WTC11 (cell line): ENCODE measurements around the gene TBC1D14. TPM values are rescaled to one million over a fixed set of nuclear protein-coding genes. Genes with fewer than 3 reads are reported as not detected.

ENCODE experiments used
- ATAC-seq: fragments of 200-7000 bp; cut with Tn5 transposase; 2 replicates; pipeline ENCODE4 v1.10.0; 2021; ENCODE audit warnings: mild to moderate bottlenecking, moderate library complexity
- CTCF ChIA-PET: fragments of 300-600 bp; sonication (Branson Sonifier 250); formaldehyde crosslinking; loops from one replicate; lab custom pipeline; 2021; ENCODE audit warnings: antibody characterized with exemption; lab: Charles Lee
- POLR2A ChIA-PET: fragments of 350-600 bp; sonication (Branson Sonifier 250); formaldehyde crosslinking; loops from one replicate; lab custom pipeline; 2021; ENCODE audit warnings: antibody characterized with exemption; lab: Charles Lee
- DNase-seq: peaks from one replicate; pipeline ENCODE4 v3.0.0; 2021; ENCODE audit warnings: low spot score
- H3K27ac Mint-ChIP-seq: 2 replicates; pipeline ENCODE4 v1.8.0; 2021; ENCODE audit warnings: mixed read lengths
- H3K27me3 Mint-ChIP-seq: 2 replicates; pipeline ENCODE4 v1.8.0; 2021; ENCODE audit warnings: low read depth, mild to moderate bottlenecking, moderate library complexity, mixed read lengths
- H3K36me3 Mint-ChIP-seq: 2 replicates; pipeline ENCODE4 v1.8.0; 2021; ENCODE audit warnings: mixed read lengths
- H3K4me1 Mint-ChIP-seq: 2 replicates; pipeline ENCODE4 v1.8.0; 2022; ENCODE audit warnings: mixed read lengths
- H3K4me3 Mint-ChIP-seq: 2 replicates; pipeline ENCODE4 v1.8.0; 2021; ENCODE audit warnings: mild to moderate bottlenecking, moderate library complexity, mixed read lengths
- H3K9me3 Mint-ChIP-seq: 2 replicates; pipeline ENCODE4 v1.8.0; 2021; ENCODE audit warnings: mixed read lengths
- ATF1 ChIP-seq: sonication (generic); formaldehyde crosslinking; IDR thresholded peaks from 2 replicates; pipeline ENCODE4 v1.8.1; 2023; ENCODE audit warnings: mild to moderate bottlenecking, moderate library complexity, missing genetic modification reagents
- CBFB ChIP-seq: sonication (generic); formaldehyde crosslinking; IDR thresholded peaks from 2 replicates; pipeline ENCODE4 v1.8.1; 2022; ENCODE audit warnings: mild to moderate bottlenecking, low read depth, missing genetic modification reagents
- E2F4 ChIP-seq: sonication (generic); formaldehyde crosslinking; IDR thresholded peaks from 2 replicates; pipeline ENCODE4 v1.8.1; 2022; ENCODE audit warnings: low read depth, mild to moderate bottlenecking, moderate library complexity, missing genetic modification reagents, borderline replicate concordance
- IRF1 ChIP-seq: sonication (generic); formaldehyde crosslinking; IDR thresholded peaks from 2 replicates; pipeline ENCODE4 v1.8.0; 2023; ENCODE audit warnings: missing genetic modification reagents
- JAZF1 ChIP-seq: fragments of 250-450 bp; sonication (Bioruptor Pico); IDR thresholded peaks from 2 replicates; pipeline ENCODE4 v1.9.0; 2021; ENCODE audit warnings: moderate library complexity, mild to moderate bottlenecking, inconsistent platforms
- MLX ChIP-seq: sonication (generic); formaldehyde crosslinking; IDR thresholded peaks from 2 replicates; pipeline ENCODE4 v1.8.1; 2023; ENCODE audit warnings: mild to moderate bottlenecking, missing genetic modification reagents, moderate library complexity
- NR2C2 ChIP-seq: sonication (generic); formaldehyde crosslinking; IDR thresholded peaks from 2 replicates; pipeline ENCODE4 v1.8.0; 2022; ENCODE audit warnings: mild to moderate bottlenecking, missing genetic modification reagents
- RORB ChIP-seq: fragments of 250-450 bp; sonication (Bioruptor Pico); IDR thresholded peaks from 2 replicates; pipeline ENCODE4 v1.9.0; 2021; ENCODE audit warnings: mild to moderate bottlenecking
- STAT6 ChIP-seq: sonication (generic); formaldehyde crosslinking; conservative IDR thresholded peaks from 2 replicates; pipeline ENCODE4 v1.8.1; 2023; ENCODE audit warnings: mild to moderate bottlenecking, low read depth, missing genetic modification reagents, moderate library complexity
- ZNF121 ChIP-seq: sonication (generic); formaldehyde crosslinking; IDR thresholded peaks from 2 replicates; pipeline ENCODE4 v1.8.0; 2023; ENCODE audit warnings: missing genetic modification reagents
- ZNF219 ChIP-seq: sonication (generic); formaldehyde crosslinking; IDR thresholded peaks from 2 replicates; pipeline ENCODE4 v1.8.0; 2023; ENCODE audit warnings: missing genetic modification reagents, mild to moderate bottlenecking, borderline replicate concordance
- ZNF263 ChIP-seq: sonication (generic); formaldehyde crosslinking; IDR thresholded peaks from 2 replicates; pipeline ENCODE4 v1.8.1; 2022; ENCODE audit warnings: low read depth, mild to moderate bottlenecking, moderate library complexity, missing genetic modification reagents
- ZNF317 ChIP-seq: sonication (generic); formaldehyde crosslinking; IDR thresholded peaks from 2 replicates; pipeline ENCODE4 v1.8.1; 2023; ENCODE audit warnings: low read depth, mild to moderate bottlenecking, moderate library complexity, missing genetic modification reagents, borderline replicate concordance
- ZNF396 ChIP-seq: fragments of 250-450 bp; sonication (Bioruptor Pico); IDR thresholded peaks from 2 replicates; pipeline ENCODE4 v1.8.0; 2021; ENCODE audit warnings: mild to moderate bottlenecking, moderate library complexity, borderline replicate concordance
- ZNF532 ChIP-seq: fragments of 250-450 bp; sonication (Bioruptor Pico); IDR thresholded peaks from 2 replicates; pipeline ENCODE4 v1.9.0; 2021; ENCODE audit warnings: mild to moderate bottlenecking, borderline replicate concordance
- total RNA-seq: library from RNA; stranded (reverse); gene quantifications from 3 replicates; pipeline ENCODE4 v1.2.3, GENCODE V29; 2021
- TF ChIP-seq, protein P1 (sequence below): sonication (generic); formaldehyde crosslinking; IDR thresholded peaks from 2 replicates; pipeline ENCODE4 v1.8.0; 2022; ENCODE audit warnings: mild to moderate bottlenecking, missing genetic modification reagents
- TF ChIP-seq, protein P2 (sequence below): sonication (generic); formaldehyde crosslinking; IDR thresholded peaks from 2 replicates; pipeline ENCODE4 v1.8.0; 2022; ENCODE audit warnings: mild to moderate bottlenecking, missing genetic modification reagents
- TF ChIP-seq, protein P3 (sequence below): sonication (generic); formaldehyde crosslinking; IDR thresholded peaks from 2 replicates; pipeline ENCODE4 v1.8.0; 2022; ENCODE audit warnings: mild to moderate bottlenecking, missing genetic modification reagents
- TF ChIP-seq, protein P4 (sequence below): sonication (generic); formaldehyde crosslinking; IDR thresholded peaks from 2 replicates; pipeline ENCODE4 v1.8.1; 2022; ENCODE audit warnings: mild to moderate bottlenecking, missing genetic modification reagents, moderate library complexity, borderline replicate concordance
- TF ChIP-seq, protein P5 (sequence below): fragments of 250-450 bp; sonication (Bioruptor Pico); IDR thresholded peaks from 2 replicates; pipeline ENCODE4 v2.1.2; 2022; ENCODE audit warnings: mild to moderate bottlenecking, moderate library complexity

The TBC1D14 gene
- total RNA-seq, 1 experiment from 2014 or later: 45.1 TPM

- H3K27me3 Mint-ChIP-seq: no peaks in the 10 kb centered on the region
- POLR2A ChIA-PET: no interaction called here
- CTCF ChIA-PET: interaction anchor here (1.0 to 1.5 kb wide), 4 partner anchors 22 to 109 kb away, joined by 3 to 5 read pairs (median 3); partner anchors contain the start of gene TBC1D14
- TF ChIP-seq, protein P1, sequence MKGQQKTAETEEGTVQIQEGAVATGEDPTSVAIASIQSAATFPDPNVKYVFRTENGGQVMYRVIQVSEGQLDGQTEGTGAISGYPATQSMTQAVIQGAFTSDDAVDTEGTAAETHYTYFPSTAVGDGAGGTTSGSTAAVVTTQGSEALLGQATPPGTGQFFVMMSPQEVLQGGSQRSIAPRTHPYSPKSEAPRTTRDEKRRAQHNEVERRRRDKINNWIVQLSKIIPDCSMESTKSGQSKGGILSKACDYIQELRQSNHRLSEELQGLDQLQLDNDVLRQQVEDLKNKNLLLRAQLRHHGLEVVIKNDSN (CRISPR knock-in tag): no peak
- TF ChIP-seq RORB (CRISPR knock-in tag) (no peak), ZNF396 (CRISPR knock-in tag) (no peak), ZNF121 (CRISPR knock-in tag) (no peak), STAT6 (CRISPR knock-in tag) (no peak), ZNF317 (CRISPR knock-in tag) (no peak)
- no peaks in the 10 kb centered on the region for H3K9me3 Mint-ChIP-seq
- ATAC-seq (no peak), DNase-seq (no peak)
- no peak overlapping the region for H3K4me3 Mint-ChIP-seq
- H3K36me3 Mint-ChIP-seq: peaks cover 53% of the 10 kb centered on the region
- H3K27ac Mint-ChIP-seq: no peak overlapping the region
- peaks cover 14% of the 10 kb centered on the region for H3K4me1 Mint-ChIP-seq
These were observed 108.7 kb downstream of the TBC1D14 start for GRCh38 chr4:7018281-7018680.

- CTCF ChIA-PET: interaction anchor here (0.9 kb wide), 1 partner anchor 23 kb away, joined by 3 read pairs; a partner anchor contains a TSS
- Mint-ChIP-seq H3K27ac (no peak overlapping the region), H3K4me1 (peaks cover 14% of the 10 kb centered on the region)
- TF ChIP-seq, protein P2, sequence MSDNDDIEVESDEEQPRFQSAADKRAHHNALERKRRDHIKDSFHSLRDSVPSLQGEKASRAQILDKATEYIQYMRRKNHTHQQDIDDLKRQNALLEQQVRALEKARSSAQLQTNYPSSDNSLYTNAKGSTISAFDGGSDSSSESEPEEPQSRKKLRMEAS (CRISPR knock-in tag): no peak
- no peak for TF ChIP-seq IRF1 (CRISPR knock-in tag)
- no peak for TF ChIP-seq ZNF121 (CRISPR knock-in tag)
- no peak for TF ChIP-seq ZNF263
- no peak for TF ChIP-seq NR2C2 (CRISPR knock-in tag)
- TF ChIP-seq ZNF219 (CRISPR knock-in tag): no peak
- TF ChIP-seq, protein P3, sequence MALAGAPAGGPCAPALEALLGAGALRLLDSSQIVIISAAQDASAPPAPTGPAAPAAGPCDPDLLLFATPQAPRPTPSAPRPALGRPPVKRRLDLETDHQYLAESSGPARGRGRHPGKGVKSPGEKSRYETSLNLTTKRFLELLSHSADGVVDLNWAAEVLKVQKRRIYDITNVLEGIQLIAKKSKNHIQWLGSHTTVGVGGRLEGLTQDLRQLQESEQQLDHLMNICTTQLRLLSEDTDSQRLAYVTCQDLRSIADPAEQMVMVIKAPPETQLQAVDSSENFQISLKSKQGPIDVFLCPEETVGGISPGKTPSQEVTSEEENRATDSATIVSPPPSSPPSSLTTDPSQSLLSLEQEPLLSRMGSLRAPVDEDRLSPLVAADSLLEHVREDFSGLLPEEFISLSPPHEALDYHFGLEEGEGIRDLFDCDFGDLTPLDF: no peak
- TF ChIP-seq JAZF1: no peak
- no peak for TF ChIP-seq E2F4 (CRISPR knock-in tag)
- no peak for TF ChIP-seq ZNF532 (CRISPR knock-in tag)
- TF ChIP-seq, protein P4, sequence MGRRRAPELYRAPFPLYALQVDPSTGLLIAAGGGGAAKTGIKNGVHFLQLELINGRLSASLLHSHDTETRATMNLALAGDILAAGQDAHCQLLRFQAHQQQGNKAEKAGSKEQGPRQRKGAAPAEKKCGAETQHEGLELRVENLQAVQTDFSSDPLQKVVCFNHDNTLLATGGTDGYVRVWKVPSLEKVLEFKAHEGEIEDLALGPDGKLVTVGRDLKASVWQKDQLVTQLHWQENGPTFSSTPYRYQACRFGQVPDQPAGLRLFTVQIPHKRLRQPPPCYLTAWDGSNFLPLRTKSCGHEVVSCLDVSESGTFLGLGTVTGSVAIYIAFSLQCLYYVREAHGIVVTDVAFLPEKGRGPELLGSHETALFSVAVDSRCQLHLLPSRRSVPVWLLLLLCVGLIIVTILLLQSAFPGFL (CRISPR knock-in tag): no peak
- TF ChIP-seq CBFB (CRISPR knock-in tag): no peak
- no peak for TF ChIP-seq ATF1 (CRISPR knock-in tag)
- TF ChIP-seq, protein P5, sequence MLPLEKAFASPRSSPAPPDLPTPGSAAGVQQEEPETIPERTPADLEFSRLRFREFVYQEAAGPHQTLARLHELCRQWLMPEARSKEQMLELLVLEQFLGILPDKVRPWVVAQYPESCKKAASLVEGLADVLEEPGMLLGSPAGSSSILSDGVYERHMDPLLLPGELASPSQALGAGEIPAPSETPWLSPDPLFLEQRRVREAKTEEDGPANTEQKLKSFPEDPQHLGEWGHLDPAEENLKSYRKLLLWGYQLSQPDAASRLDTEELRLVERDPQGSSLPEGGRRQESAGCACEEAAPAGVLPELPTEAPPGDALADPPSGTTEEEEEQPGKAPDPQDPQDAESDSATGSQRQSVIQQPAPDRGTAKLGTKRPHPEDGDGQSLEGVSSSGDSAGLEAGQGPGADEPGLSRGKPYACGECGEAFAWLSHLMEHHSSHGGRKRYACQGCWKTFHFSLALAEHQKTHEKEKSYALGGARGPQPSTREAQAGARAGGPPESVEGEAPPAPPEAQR (CRISPR knock-in tag): no peak
- TF ChIP-seq MLX: no peak
These were observed 109.7 kb downstream of the TBC1D14 start for GRCh38 chr4:7019367-7019766.

More at GRCh38 chr4:7019367-7019766, 109.7 kb downstream of the TBC1D14 start:
- Mint-ChIP-seq H3K36me3 (peaks cover 43% of the 10 kb centered on the region), H3K27me3 (no peaks in the 10 kb centered on the region), H3K9me3 (no peaks in the 10 kb centered on the region), H3K4me3 (no peak overlapping the region)
- ATAC-seq (no peak), DNase-seq (no peak)
- POLR2A ChIA-PET: no interaction called here
